H1 (cell line): ENCODE measurements around the gene PAPOLG. TPM values are rescaled to one million over a fixed set of nuclear protein-coding genes. Genes with fewer than 3 reads are reported as not detected.

Source experiments
- CTCF ChIA-PET: fragments of 300-600 bp; sonication (Branson Sonifier 250); formaldehyde crosslinking; loops from one replicate; lab custom pipeline; 2021; ENCODE audit not compliant: partially characterized antibody; lab: Charles Lee
- POLR2A ChIA-PET: fragments of 300-600 bp; sonication (Branson Sonifier 250); formaldehyde crosslinking; loops from one replicate; lab custom pipeline; 2021; ENCODE audit warnings: inconsistent platforms; ENCODE audit not compliant: partially characterized antibody; lab: Charles Lee
- DNase-seq, 2 experiments: peaks; one replicate each; pipeline versions ENCODE4 v3.0.0 to v3.0.0-alpha.2; 2010 to 2022; ENCODE audit warnings: low spot score in 2 of 2, low read depth in 1 of 2, mixed read lengths in 1 of 2
- FAIRE-seq: peaks from 2 replicates; lab custom pipeline; 2011; peaks lifted over from hg19 to GRCh38; lab: Jason Lieb, UNC
- H2AFZ ChIP-seq: 2 replicates; pipeline ENCODE4 v1.8.1; 2012; ENCODE audit warnings: low read length, inconsistent platforms
- H2AK5ac ChIP-seq: 2 replicates; pipeline ENCODE4 v1.6.1; 2013; ENCODE audit warnings: low read depth, low read length
- H2BK120ac ChIP-seq: replicated peaks from 2 replicates; pipeline ENCODE3; 2013; ENCODE audit warnings: low read depth, low read length, inconsistent platforms
- H2BK12ac ChIP-seq: 2 replicates; pipeline ENCODE4 v1.6.1; 2013; ENCODE audit warnings: low read depth, low read length
- H2BK15ac ChIP-seq: 2 replicates; pipeline ENCODE4 v1.6.1; 2013; ENCODE audit warnings: low read length
- H2BK20ac ChIP-seq: 2 replicates; pipeline ENCODE4 v1.6.1; 2013; ENCODE audit warnings: low read length
- H2BK5ac ChIP-seq: 2 replicates; pipeline ENCODE4 v1.6.1; 2013; ENCODE audit warnings: low read depth, low read length
- H3K14ac ChIP-seq: 2 replicates; pipeline ENCODE4 v1.6.1; 2013; ENCODE audit warnings: inconsistent platforms; ENCODE audit not compliant: insufficient read length
- H3K18ac ChIP-seq: 2 replicates; pipeline ENCODE4 v1.6.1; 2013; ENCODE audit warnings: low read length; ENCODE audit errors: extremely low read depth
- H3K23ac ChIP-seq: 2 replicates; pipeline ENCODE4 v1.6.1; 2013; ENCODE audit warnings: inconsistent platforms; ENCODE audit not compliant: insufficient read length
- H3K23me2 ChIP-seq: 2 replicates; pipeline ENCODE4 v1.6.1; 2013; ENCODE audit warnings: low read depth, low read length
- H3K27ac ChIP-seq: 2 replicates; pipeline ENCODE4 v1.6.1; 2011; ENCODE audit warnings: low read depth, low read length, inconsistent platforms
- H3K27me3 ChIP-seq, 4 experiments: replicated peaks in 1 of 4; 1 replicate in 1 of 4; 2 replicates in 3 of 4; pipeline versions ENCODE4 v1.6.1 to v1.8.1; 2011 to 2013; ENCODE audit warnings: low read length in 3 of 4, mild to moderate bottlenecking in 3 of 4, inconsistent platforms in 2 of 4, mixed read lengths in 2 of 4, moderate library complexity in 1 of 4; ENCODE audit not compliant: control insufficient read depth in 3 of 4, insufficient read depth in 3 of 4; ENCODE audit errors: extremely low read depth in 1 of 4
- H3K36me3 ChIP-seq, 4 experiments: 2 replicates each; pipeline versions ENCODE4 v1.6.1 to v1.8.1; 2011 to 2013; ENCODE audit warnings: mild to moderate bottlenecking in 4 of 4, low read length in 3 of 4, moderate library complexity in 2 of 4, control low read depth in 1 of 4, inconsistent platforms in 1 of 4; ENCODE audit not compliant: insufficient read depth in 4 of 4, control insufficient read depth in 2 of 4
- H3K4ac ChIP-seq: replicated peaks from 2 replicates; pipeline ENCODE3; 2013; ENCODE audit warnings: low read length, low read depth, mixed read lengths, inconsistent platforms; ENCODE audit not compliant: insufficient read length
- H3K4me1 ChIP-seq, 4 experiments: replicated peaks in 1 of 4; 1 replicate in 1 of 4; 2 replicates in 3 of 4; pipeline versions ENCODE4 v1.6.1 to v1.8.1; 2011 to 2013; ENCODE audit warnings: low read length in 3 of 4, inconsistent platforms in 2 of 4, mixed read lengths in 1 of 4; ENCODE audit not compliant: insufficient read depth in 4 of 4, control insufficient read depth in 3 of 4
- H3K4me2 ChIP-seq, 2 experiments: 2 replicates each; pipeline versions ENCODE4 v1.6.1 to v1.8.1; 2011 to 2013; ENCODE audit warnings: low read depth in 2 of 2, low read length in 2 of 2, control low read depth in 1 of 2, inconsistent platforms in 1 of 2, mild to moderate bottlenecking in 1 of 2; ENCODE audit not compliant: insufficient read depth in 1 of 2
- H3K4me3 ChIP-seq, 4 experiments: fragments of 200-600, 300-600 bp in 1 of 4; sonication (generic), shearing (Covaris generic), sonication (Bioruptor Twin) in 1 of 4; 2 replicates each; pipeline versions ENCODE4 v1.5.1 to v1.8.1; 2011 to 2016; ENCODE audit warnings: low read length in 4 of 4, low read depth in 3 of 4, control low read depth in 2 of 4, inconsistent platforms in 2 of 4, mild to moderate bottlenecking in 2 of 4, mixed read lengths in 1 of 4, moderate library complexity in 1 of 4; ENCODE audit not compliant: insufficient read depth in 2 of 4; ENCODE audit errors: extremely low read depth in 1 of 4
- H3K56ac ChIP-seq: replicated peaks from 2 replicates; pipeline ENCODE3; 2013; ENCODE audit warnings: low read depth, mild to moderate bottlenecking, mixed read lengths, low read length, inconsistent platforms; ENCODE audit not compliant: insufficient read length
- H3K79me1 ChIP-seq: 2 replicates; pipeline ENCODE4 v1.6.1; 2013; ENCODE audit warnings: low read depth, low read length, control low read depth
- H3K79me2 ChIP-seq, 2 experiments: 2 replicates each; pipeline versions ENCODE4 v1.6.1 to v1.8.1; 2012 to 2013; ENCODE audit warnings: low read length in 2 of 2, mild to moderate bottlenecking in 2 of 2, inconsistent platforms in 1 of 2; ENCODE audit not compliant: insufficient read depth in 2 of 2, control insufficient read depth in 1 of 2
- H3K9ac ChIP-seq, 4 experiments: replicated peaks in 1 of 4; 1 replicate in 1 of 4; 2 replicates in 3 of 4; pipeline versions ENCODE4 v1.6.1 to v1.8.1; 2011 to 2013; ENCODE audit warnings: low read depth in 3 of 4, low read length in 3 of 4, control low read depth in 2 of 4, mild to moderate bottlenecking in 2 of 4, moderate library complexity in 2 of 4, inconsistent platforms in 1 of 4; ENCODE audit errors: extremely low read depth in 1 of 4
- H3K9me3 ChIP-seq, 2 experiments: 2 replicates each; pipeline versions ENCODE4 v1.6.1 to v1.8.1; 2012 to 2013; ENCODE audit warnings: mild to moderate bottlenecking in 2 of 2, moderate library complexity in 2 of 2, control low read depth in 1 of 2, inconsistent platforms in 1 of 2, low read depth in 1 of 2, low read length in 1 of 2, mixed read lengths in 1 of 2; ENCODE audit not compliant: insufficient read depth in 2 of 2
- H4K20me1 ChIP-seq, 2 experiments: replicated peaks in 1 of 2; 2 replicates each; pipeline versions ENCODE3 to v1.8.1; 2011 to 2013; ENCODE audit warnings: inconsistent platforms in 2 of 2, low read length in 2 of 2, mild to moderate bottlenecking in 1 of 2; ENCODE audit not compliant: insufficient read depth in 2 of 2, control insufficient read depth in 1 of 2
- H4K5ac ChIP-seq: 2 replicates; pipeline ENCODE4 v1.6.1; 2013; ENCODE audit warnings: low read length, low read depth, mixed read lengths, inconsistent platforms; ENCODE audit not compliant: insufficient read length
- H4K8ac ChIP-seq: 2 replicates; pipeline ENCODE4 v1.8.0; 2013; ENCODE audit warnings: mild to moderate bottlenecking, moderate library complexity, low read length, inconsistent platforms; ENCODE audit not compliant: insufficient read depth; ENCODE audit errors: extremely low read depth
- H4K91ac ChIP-seq: replicated peaks from 2 replicates; pipeline ENCODE3; 2013; ENCODE audit warnings: low read length, mixed read lengths, inconsistent platforms; ENCODE audit not compliant: insufficient read length
- CEBPB ChIP-seq: IDR thresholded peaks from 2 replicates; pipeline ENCODE4 v1.6.1; 2012; ENCODE audit warnings: low read depth, low read length
- GABPA ChIP-seq: IDR thresholded peaks from 2 replicates; pipeline ENCODE4 v1.6.1; 2011; ENCODE audit warnings: mild to moderate bottlenecking, low read length, moderate library complexity, borderline replicate concordance; ENCODE audit not compliant: insufficient read depth
- HDAC6 ChIP-seq: IDR thresholded peaks from one replicate; pipeline ENCODE4 v1.7.1; 2012; ENCODE audit warnings: low read depth, mild to moderate bottlenecking, inconsistent platforms, low read length, moderate library complexity
- JUND ChIP-seq: IDR thresholded peaks from 2 replicates; pipeline ENCODE4 v1.6.1; 2011; ENCODE audit warnings: mild to moderate bottlenecking, improper control_type of control experiment, low read length
- TCF12 ChIP-seq: IDR thresholded peaks from 2 replicates; pipeline ENCODE4 v1.6.1; 2011; ENCODE audit warnings: low read depth, mild to moderate bottlenecking, low read length
- WGBS, 2 experiments: shearing (Covaris generic) in 1 of 2; methylation state at CpG; one replicate each; pipeline versions ENCODE4 v1.1.6 to v1.1.7; 2013 to 2015; ENCODE audit warnings: low lambda C conversion rate in 2 of 2, mixed read lengths in 2 of 2, inconsistent platforms in 1 of 2, low coverage in 1 of 2, missing lambda C conversion rate in 1 of 2; ENCODE audit not compliant: insufficient replicate concordance in 2 of 2, insufficient coverage in 1 of 2, insufficient read length in 1 of 2; ENCODE audit errors: extremely low coverage in 1 of 2, missing lambda C conversion rate in 1 of 2; 5-methylcytosine and 5-hydroxymethylcytosine counted together
- polyA plus RNA-seq, 7 experiments: library from polyadenylated mRNA; depleted of rRNA in 3 of 7; stranded (reverse) in 5 of 7; unstranded in 2 of 7; fragments of >200 nt in 5 of 7; fragments of 200-250 nt in 2 of 7; gene quantifications; 1 replicate in 5 of 7; 2 replicates in 1 of 7; 4 replicates in 1 of 7; pipeline versions ENCODE4 v1.2.1 to v1.2.3, GENCODE V29; 2011 to 2013; ENCODE audit warnings: missing spikeins in 2 of 7, mixed read lengths in 2 of 7
- total RNA-seq: library from RNA; stranded (reverse); fragmentation: NEBNext Ultra II Directional; extraction: Animal tissue kit (Norgen Biotek cat#: 25700); gene quantifications from 2 replicates; pipeline ENCODE4 v1.2.1, GENCODE V29; 2021

Gene PAPOLG
- total and polyA plus RNA-seq, 2 of the 8 experiments (the other 6 are each of a cell fraction or from before 2014, with no cell fraction given), result 6.5 to 21.5 TPM

DNA sequence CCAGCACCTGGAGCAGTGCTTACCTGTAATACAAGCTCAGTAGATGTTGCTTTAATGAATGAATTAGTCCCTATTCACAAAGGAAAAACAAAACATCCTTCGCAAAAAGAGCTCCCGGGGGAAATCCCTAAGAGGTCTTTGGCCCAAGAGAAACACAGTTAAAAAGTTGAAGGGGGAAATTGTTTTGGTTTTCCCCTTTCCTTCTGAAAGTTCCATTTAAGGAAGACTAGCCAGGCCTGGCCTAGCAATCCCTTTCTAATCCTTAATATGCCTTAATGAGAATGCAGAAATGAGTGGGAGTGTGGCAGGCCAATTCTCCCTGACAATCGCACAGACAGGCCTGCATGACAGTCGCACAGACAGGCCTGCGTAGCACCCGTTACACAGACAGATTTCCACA, 91.8 kb downstream of the PAPOLG start:
- Histone ChIP-seq H3K4me2 (no peak overlapping the region), H3K79me1 (no peaks in the 10 kb centered on the region), H2BK12ac (no peak overlapping the region), H3K79me2 (no peaks in the 10 kb centered on the region), H3K27me3 (no peaks in the 10 kb centered on the region), H3K18ac (no peak overlapping the region), H3K4me1 (no peaks in the 10 kb centered on the region), H2BK120ac (no peak overlapping the region), H3K9ac (no peak overlapping the region), H3K27ac (no peak overlapping the region), H2AFZ (no peak overlapping the region), H3K23ac (no peak overlapping the region), H3K4me3 (no peak overlapping the region), H4K5ac (no peak overlapping the region), H4K8ac (no peak overlapping the region)
- FAIRE-seq (no peak), DNase-seq (no peak)
- WGBS, 2 experiments, result 89% methylated on average over 6 of the region's 6 CpGs; no CpG with 5 or more reads in 1 of the 2 experiments
- TF ChIP-seq JUND, result no peak
- no peak for TF ChIP-seq HDAC6
- TF ChIP-seq GABPA, result no peak
- TF ChIP-seq CEBPB, result no peak
- no peak for TF ChIP-seq TCF12
- TF ChIP-seq, all 59 proteins: peak for 0
- Histone ChIP-seq H2BK20ac (no peak overlapping the region), H3K56ac (no peak overlapping the region), H3K36me3 (no peaks in the 10 kb centered on the region), H3K4ac (no peak overlapping the region), H3K23me2 (no peaks in the 10 kb centered on the region), H4K20me1 (no peaks in the 10 kb centered on the region), H3K14ac (no peak overlapping the region), H2AK5ac (no peak overlapping the region), H2BK15ac (no peak overlapping the region), H4K91ac (no peak overlapping the region), H3K9me3 (no peaks in the 10 kb centered on the region), H2BK5ac (no peak overlapping the region)
- ChIA-PET CTCF (interaction anchor here (0.8 to 0.9 kb wide), 2 partner anchors 14 to 96 kb away, joined by 3 read pairs; no protein-coding TSS in a partner anchor), POLR2A (no interaction called here)
